ENCODE measurements around the gene FAM111B. TPM values are rescaled to one million over a fixed set of nuclear protein-coding genes. Genes with fewer than 3 reads are reported as not detected.
A peak's percentile ranks its signal among the peaks of the same experiment; 100 is the strongest.
"Not testable (repeated sequence)": the region's sequence is repeated elsewhere in the genome, so short reads cannot be mapped to it uniquely, and the experiment has no call there.

The FAM111B gene
- under 1 TPM; 0.65 to 0.87 TPM for total RNA-seq
- under 1 TPM; 0.20 to 0.25 TPM for polyA plus RNA-seq
- long read RNA-seq, donor 1 = 0 reads
- long read RNA-seq, donor 2 = 0 reads

GRCh38 chr11:59106363-59107336 is at the start of gene FAM111B:
FAM111B (plus strand) TSS chr11:59107237; CDS start chr11:59109626, 2,389 bp downstream.
- Histone ChIP-seq H3K36me3 (ENCODE audit: control insufficient read depth in 1 of 2, insufficient read depth in 2 of 2, low read length in 1 of 2) (no peaks in the 10 kb centered on the region), H3K4me3 (ENCODE audit: low read length in 2 of 2) (peak within 1 kb of the TSS; percentile 20 to 37), H3K4me1 (ENCODE audit: control insufficient read depth in 1 of 2, insufficient read depth in 2 of 2, low read length in 2 of 2) (no peaks in the 10 kb centered on the region), H3K27me3 (ENCODE audit: control insufficient read depth in 1 of 2, insufficient read depth in 2 of 2, low read length in 1 of 2) (no peaks in the 10 kb centered on the region), H3K27ac (ENCODE audit: low read depth in 1 of 2, low read length in 2 of 2) (no peak within 1 kb of the TSS), H3K9me3 (ENCODE audit: control insufficient read depth, low read length) (no peaks in the 10 kb centered on the region)
- intact Hi-C loops (cut with DNase I) = no loop called here
- ATAC-seq (ENCODE audit: low FRiP score) (peak; percentile 90), DNase-seq (peak; percentile 87 to 91)
- WGBS, 2 donors = 0% methylated on average over 64 of the region's 64 CpGs

- DNase-seq (peak; percentile 84 to 88), ATAC-seq (ENCODE audit: low FRiP score) (peak; percentile 72)
- intact Hi-C loops (cut with DNase I) = loop anchor here (10.0 kb wide), 1 partner anchor 76 kb away; no protein-coding TSS in a partner anchor
- H3K27ac ChIP-seq (ENCODE audit: low read depth in 1 of 2, low read length in 2 of 2); H3K36me3 ChIP-seq (ENCODE audit: control insufficient read depth in 1 of 2, insufficient read depth in 2 of 2, low read length in 1 of 2); H3K9me3 ChIP-seq (ENCODE audit: control insufficient read depth, low read length); H3K27me3 ChIP-seq (ENCODE audit: control insufficient read depth in 1 of 2, insufficient read depth in 2 of 2, low read length in 1 of 2); H3K4me3 ChIP-seq (ENCODE audit: low read length in 2 of 2); H3K4me1 ChIP-seq (ENCODE audit: control insufficient read depth in 1 of 2, insufficient read depth in 2 of 2, low read length in 2 of 2): not testable (repeated sequence)
- WGBS, 2 donors = 12 to 15% methylated on average over 27 of the region's 27 CpGs
Observed at GRCh38 chr11:59058120-59059033, 48.7 kb upstream of the FAM111B start.

- ATAC-seq (ENCODE audit: low FRiP score); H3K4me3 ChIP-seq (ENCODE audit: low read length in 2 of 2); H3K9me3 ChIP-seq (ENCODE audit: control insufficient read depth, low read length); DNase-seq; H3K36me3 ChIP-seq (ENCODE audit: control insufficient read depth in 1 of 2, insufficient read depth in 2 of 2, low read length in 1 of 2); H3K27me3 ChIP-seq (ENCODE audit: control insufficient read depth in 1 of 2, insufficient read depth in 2 of 2, low read length in 1 of 2); H3K27ac ChIP-seq (ENCODE audit: low read depth in 1 of 2, low read length in 2 of 2); intact Hi-C loops (cut with DNase I); H3K4me1 ChIP-seq (ENCODE audit: control insufficient read depth in 1 of 2, insufficient read depth in 2 of 2, low read length in 2 of 2): not testable (repeated sequence)
- 18 to 24% methylated on average over 3 of the region's 3 CpGs for WGBS, 2 donors
Observed at GRCh38 chr11:59060096-59060495, 46.9 kb upstream of the FAM111B start.

GRCh38 chr11:59062602-59063529 is 44.2 kb upstream of the FAM111B start:
- DNase-seq = peak in 1 of 2 donors; percentile 71
- H3K36me3 ChIP-seq (ENCODE audit: control insufficient read depth in 1 of 2, insufficient read depth in 2 of 2, low read length in 1 of 2) = no peaks in the 10 kb centered on the region
- no peak overlapping the region for H3K27ac ChIP-seq (ENCODE audit: low read depth in 1 of 2, low read length in 2 of 2)
- intact Hi-C loops (cut with DNase I) = no loop called here
- H3K27me3 ChIP-seq (ENCODE audit: control insufficient read depth in 1 of 2, insufficient read depth in 2 of 2, low read length in 1 of 2) = no peaks in the 10 kb centered on the region
- H3K9me3 ChIP-seq (ENCODE audit: control insufficient read depth, low read length) = no peaks in the 10 kb centered on the region
- H3K4me1 ChIP-seq (ENCODE audit: control insufficient read depth in 1 of 2, insufficient read depth in 2 of 2, low read length in 2 of 2) = no peaks in the 10 kb centered on the region
- no peak for ATAC-seq (ENCODE audit: low FRiP score)
- H3K4me3 ChIP-seq (ENCODE audit: low read length in 2 of 2) = no peak overlapping the region
- 36 to 37% methylated on average over 56 of the region's 56 CpGs for WGBS, 2 donors

GRCh38 chr11:59063996-59064727 is 42.9 kb upstream of the FAM111B start:
- H3K4me3 ChIP-seq (ENCODE audit: low read length in 2 of 2); H3K27me3 ChIP-seq (ENCODE audit: control insufficient read depth in 1 of 2, insufficient read depth in 2 of 2, low read length in 1 of 2); H3K27ac ChIP-seq (ENCODE audit: low read depth in 1 of 2, low read length in 2 of 2); H3K36me3 ChIP-seq (ENCODE audit: control insufficient read depth in 1 of 2, insufficient read depth in 2 of 2, low read length in 1 of 2); H3K9me3 ChIP-seq (ENCODE audit: control insufficient read depth, low read length); H3K4me1 ChIP-seq (ENCODE audit: control insufficient read depth in 1 of 2, insufficient read depth in 2 of 2, low read length in 2 of 2); intact Hi-C loops (cut with DNase I); DNase-seq; ATAC-seq (ENCODE audit: low FRiP score): not testable (repeated sequence)
- WGBS, 2 donors = 79 to 81% methylated on average over 14 of the region's 14 CpGs

- 67 to 73% methylated on average over 1 of the region's 1 CpG for WGBS, 2 donors
- Histone ChIP-seq H3K4me1 (ENCODE audit: control insufficient read depth in 1 of 2, insufficient read depth in 2 of 2, low read length in 2 of 2) (no peaks in the 10 kb centered on the region), H3K4me3 (ENCODE audit: low read length in 2 of 2) (no peak overlapping the region), H3K27me3 (ENCODE audit: control insufficient read depth in 1 of 2, insufficient read depth in 2 of 2, low read length in 1 of 2) (peaks cover 0 to 2% of the 10 kb centered on the region in 2 donors), H3K9me3 (ENCODE audit: control insufficient read depth, low read length) (no peaks in the 10 kb centered on the region), H3K36me3 (ENCODE audit: control insufficient read depth in 1 of 2, insufficient read depth in 2 of 2, low read length in 1 of 2) (no peaks in the 10 kb centered on the region), H3K27ac (ENCODE audit: low read depth in 1 of 2, low read length in 2 of 2) (no peak overlapping the region)
- intact Hi-C loops (cut with DNase I) = no loop called here
- no peak for DNase-seq
- ATAC-seq (ENCODE audit: low FRiP score) = no peak
Observed at GRCh38 chr11:59069087-59069486, 38.0 kb upstream of the FAM111B start.

GRCh38 chr11:59076876-59077571 is 30.0 kb upstream of the FAM111B start:
- no peaks in the 10 kb centered on the region for H3K9me3 ChIP-seq (ENCODE audit: control insufficient read depth, low read length)
- intact Hi-C loops (cut with DNase I) = loop anchor here in 1 of 2 donors (5.0 kb wide), 1 partner anchor 40 kb away; no protein-coding TSS in a partner anchor

More at GRCh38 chr11:59076876-59077571, 30.0 kb upstream of the FAM111B start:
- no peaks in the 10 kb centered on the region for H3K36me3 ChIP-seq (ENCODE audit: control insufficient read depth in 1 of 2, insufficient read depth in 2 of 2, low read length in 1 of 2)
- no peak for DNase-seq
- WGBS, 2 donors = 91 to 92% methylated on average over 8 of the region's 8 CpGs
- peak; percentile 46 for ATAC-seq (ENCODE audit: low FRiP score)
- H3K4me3 ChIP-seq (ENCODE audit: low read length in 2 of 2) = no peak overlapping the region
- H3K27me3 ChIP-seq (ENCODE audit: control insufficient read depth in 1 of 2, insufficient read depth in 2 of 2, low read length in 1 of 2) = no peaks in the 10 kb centered on the region
- no peaks in the 10 kb centered on the region for H3K4me1 ChIP-seq (ENCODE audit: control insufficient read depth in 1 of 2, insufficient read depth in 2 of 2, low read length in 2 of 2)
- H3K27ac ChIP-seq (ENCODE audit: low read depth in 1 of 2, low read length in 2 of 2) = no peak overlapping the region
